PC-3 (cell line): ENCODE measurements around the gene AKNA. TPM values are rescaled to one million over a fixed set of nuclear protein-coding genes. Genes with fewer than 3 reads are reported as not detected.

Source experiments
- ATAC-seq: fragments of 200-7000 bp; cut with Tn5 transposase; 2 replicates; pipeline ENCODE4 v1.9.1; 2020; ENCODE audit warnings: mild to moderate bottlenecking, moderate library complexity
- BruUV-seq: library from RNA; stranded (reverse); fragments of 400-500 nt; replicated peaks from 2 replicates; lab custom pipeline; 2021; lab: Mats Ljungman, UMichigan
- CTCF ChIA-PET: fragments of 300-600 bp; sonication (Branson Sonifier 250); formaldehyde crosslinking; loops from one replicate; lab custom pipeline; 2022; ENCODE audit warnings: antibody characterized with exemption; lab: Charles Lee
- POLR2A ChIA-PET: fragments of 300-600 bp; sonication (Branson Sonifier 250); formaldehyde crosslinking; loops from one replicate; lab custom pipeline; 2022; ENCODE audit warnings: antibody characterized with exemption; ENCODE audit not compliant: unreplicated experiment; lab: Charles Lee
- DNase-seq: peaks from one replicate; pipeline ENCODE4 v3.0.0-alpha.2; 2015
- H2AFZ ChIP-seq: fragments of 300-600 bp; sonication (generic); 2 replicates; pipeline ENCODE4 v1.6.0; 2016; ENCODE audit warnings: antibody characterized with exemption, low read length
- H3F3A ChIP-seq: fragments of 300-600 bp; sonication (generic); one replicate; pipeline ENCODE4 v1.6.0; 2017; ENCODE audit warnings: antibody characterized with exemption, low read length, control low read depth, mild to moderate bottlenecking; ENCODE audit not compliant: unreplicated experiment
- H3K27ac ChIP-seq: fragments of 300-600 bp; sonication (generic); 2 replicates; pipeline ENCODE4 v1.5.1; 2016; ENCODE audit warnings: mild to moderate bottlenecking, low read length
- H3K27me3 ChIP-seq: fragments of 300-600 bp; sonication (generic); 2 replicates; pipeline ENCODE4 v1.6.1; 2016; ENCODE audit warnings: low read length, mixed read lengths
- H3K36me3 ChIP-seq: fragments of 300-600 bp; sonication (generic); 2 replicates; pipeline ENCODE4 v1.6.1; 2016; ENCODE audit warnings: low read depth, mixed run types, low read length, mixed read lengths
- H3K4me1 ChIP-seq: fragments of 300-600 bp; sonication (generic); 2 replicates; pipeline ENCODE4 v1.5.1; 2016; ENCODE audit warnings: low read length; ENCODE audit not compliant: insufficient read depth
- H3K4me2 ChIP-seq: fragments of 300-600 bp; sonication (generic); 2 replicates; pipeline ENCODE4 v1.6.0; 2016; ENCODE audit warnings: low read length
- H3K4me3 ChIP-seq: fragments of 300-600 bp; sonication (generic); 2 replicates; pipeline ENCODE4 v1.5.1; 2016; ENCODE audit warnings: mild to moderate bottlenecking, low read length, mixed read lengths
- H3K79me2 ChIP-seq: fragments of 300-600 bp; sonication (generic); 2 replicates; pipeline ENCODE4 v1.6.1; 2017; ENCODE audit warnings: low read length, mixed read lengths
- H3K9ac ChIP-seq: fragments of 300-600 bp; sonication (generic); 2 replicates; pipeline ENCODE4 v1.6.0; 2016; ENCODE audit warnings: mild to moderate bottlenecking, low read length
- H3K9me2 ChIP-seq: fragments of 300-600 bp; sonication (generic); replicated peaks from 2 replicates; pipeline ENCODE4 v1.6.1; 2016; ENCODE audit warnings: mixed run types, low read length, mixed read lengths
- H3K9me3 ChIP-seq: fragments of 300-600 bp; sonication (generic); 2 replicates; pipeline ENCODE4 v1.6.1; 2016; ENCODE audit warnings: low read length, mixed read lengths
- H4K20me1 ChIP-seq: fragments of 300-600 bp; sonication (generic); 2 replicates; pipeline ENCODE4 v1.6.1; 2016; ENCODE audit warnings: low read length, mixed read lengths
- CTCF ChIP-seq: fragments of 300-600 bp; sonication (generic); conservative IDR thresholded peaks from 2 replicates; pipeline ENCODE4 v1.5.1; 2017; ENCODE audit warnings: antibody characterized with exemption, low read depth, mild to moderate bottlenecking, low read length
- EZH2 ChIP-seq: fragments of 300-600 bp; sonication (generic); IDR thresholded peaks from one replicate; pipeline ENCODE4 v1.6.1; 2017; ENCODE audit warnings: antibody characterized with exemption, mild to moderate bottlenecking, low read length; ENCODE audit not compliant: unreplicated experiment
- EZH2phosphoT487 ChIP-seq: fragments of 300-600 bp; sonication (generic); IDR thresholded peaks from 2 replicates; pipeline ENCODE4 v1.6.1; 2018; ENCODE audit warnings: mild to moderate bottlenecking, antibody characterized with exemption, low read length, borderline replicate concordance
- intact Hi-C: fragments of 100-400 bp; cut with micrococcal nuclease; formaldehyde crosslinking; loops from 2 replicates; pipeline ENCODE4 v1.9.0; 2023
- total RNA-seq: library from RNA; depleted of rRNA; stranded (reverse); fragments of >200 nt; gene quantifications from 2 replicates; pipeline ENCODE4 v1.2.3, GENCODE V29; 2014

The AKNA gene
- total RNA-seq, 1 experiment from 2014 or later, result 9.1 TPM

- Histone ChIP-seq H3K36me3 (no peaks in the 10 kb centered on the region; the same call in 1 of the 2 replicates), H2AFZ (no peak overlapping the region), H3F3A (no peaks in the 10 kb centered on the region), H3K9ac (no peak overlapping the region), H3K9me3 (no peaks in the 10 kb centered on the region), H3K27ac (peak overlapping the region; percentile 12; the same call in 1 of the 2 replicates), H3K9me2 (no peaks in the 10 kb centered on the region), H3K4me1 (peaks cover 12% of the 10 kb centered on the region), H3K4me3 (no peak overlapping the region), H3K79me2 (no peaks in the 10 kb centered on the region), H3K27me3 (no peaks in the 10 kb centered on the region), H3K4me2 (no peak overlapping the region), H4K20me1 (no peaks in the 10 kb centered on the region)
- ATAC-seq, result no peak
- TF ChIP-seq EZH2 (no peak), EZH2phosphoT487 (no peak), CTCF (no peak)
- CTCF ChIA-PET, result no interaction called here
- BruUV-seq, result no TSS peak
- intact Hi-C loops, result no loop called here
- no peak for DNase-seq
- POLR2A ChIA-PET, result no interaction called here
These were observed 39.4 kb downstream of the AKNA start for GRCh38 chr9:114348261-114348905.

GRCh38 chr9:114347675-114348074 is 40.1 kb downstream of the AKNA start:
- ChIA-PET POLR2A (no interaction called here), CTCF (no interaction called here)
- no peak overlapping the region for H2AFZ ChIP-seq
- no peaks in the 10 kb centered on the region for H3K9me2 ChIP-seq
- H3K4me2 ChIP-seq, result no peak overlapping the region
- no peak overlapping the region for H3K9ac ChIP-seq
- H4K20me1 ChIP-seq, result no peaks in the 10 kb centered on the region
- no peaks in the 10 kb centered on the region for H3K79me2 ChIP-seq
- TF ChIP-seq CTCF, result no peak
- TF ChIP-seq EZH2, result no peak
- TF ChIP-seq EZH2phosphoT487, result no peak
- no TSS peak for BruUV-seq
- DNase-seq (no peak), ATAC-seq (no peak)
- H3K4me3 ChIP-seq, result no peak overlapping the region
- H3K27ac ChIP-seq, result no peak overlapping the region
- H3K27me3 ChIP-seq, result no peaks in the 10 kb centered on the region
- H3K36me3 ChIP-seq, result no peaks in the 10 kb centered on the region; the same call in 1 of the 2 replicates
- no peaks in the 10 kb centered on the region for H3K9me3 ChIP-seq
- intact Hi-C loops, result no loop called here
- H3K4me1 ChIP-seq, result peaks cover 12% of the 10 kb centered on the region
- no peaks in the 10 kb centered on the region for H3F3A ChIP-seq

- no peak for ATAC-seq
- ChIA-PET POLR2A (no interaction called here), CTCF (no interaction called here)
- intact Hi-C loops, result no loop called here
- no peak overlapping the region for H3K27ac ChIP-seq
- BruUV-seq, result no TSS peak
- no peak overlapping the region for H3K4me3 ChIP-seq
- no peak overlapping the region for H3K4me2 ChIP-seq
- no peaks in the 10 kb centered on the region for H4K20me1 ChIP-seq
- no peak overlapping the region for H2AFZ ChIP-seq
- no peaks in the 10 kb centered on the region for H3F3A ChIP-seq
- no peak for DNase-seq
- H3K4me1 ChIP-seq, result peaks cover 12% of the 10 kb centered on the region
- H3K36me3 ChIP-seq, result no peaks in the 10 kb centered on the region; the same call in 1 of the 2 replicates
- H3K9me2 ChIP-seq, result no peaks in the 10 kb centered on the region
- H3K9ac ChIP-seq, result no peak overlapping the region
- TF ChIP-seq EZH2 (no peak), EZH2phosphoT487 (no peak), CTCF (no peak)
- H3K27me3 ChIP-seq, result no peaks in the 10 kb centered on the region
- no peaks in the 10 kb centered on the region for H3K79me2 ChIP-seq
- no peaks in the 10 kb centered on the region for H3K9me3 ChIP-seq
These were observed 41.6 kb downstream of the AKNA start for GRCh38 chr9:114346146-114346545.
